HG02852 (cell line): ENCODE measurements around the gene LAMP5.

ENCODE experiments used
- ATAC-seq: cut with Tn5 transposase; IDR thresholded peaks from one replicate; pipeline ENCODE4 v1.9.1; 2021; ENCODE audit warnings: mild to moderate bottlenecking, moderate library complexity; ENCODE audit not compliant: unreplicated experiment

The LAMP5 gene

GRCh38 chr20:9531581-9531980 lies 17.2 kb downstream of the LAMP5 start:
- ATAC-seq: no peak

GRCh38 chr20:9532069-9532838 lies 17.9 kb downstream of the LAMP5 start:
- ATAC-seq: no peak

GRCh38 chr20:9534025-9534424 lies 19.6 kb downstream of the LAMP5 start:
- ATAC-seq: no peak

GRCh38 chr20:9535449-9535848 lies 21.1 kb downstream of the LAMP5 start:
- no peak for ATAC-seq

- ATAC-seq: no peak
These were observed 28.8 kb downstream of the LAMP5 start for GRCh38 chr20:9543214-9543613.

- no peak for ATAC-seq
These were observed 35.9 kb downstream of the LAMP5 start for GRCh38 chr20:9550283-9550682.

- no peak for ATAC-seq
These were observed 36.5 kb downstream of the LAMP5 start for GRCh38 chr20:9550871-9551270.

- ATAC-seq: no peak
These were observed 37.6 kb downstream of the LAMP5 start for GRCh38 chr20:9551808-9552550.

GRCh38 chr20:9555781-9556180 lies 41.4 kb downstream of the LAMP5 start:
- no peak for ATAC-seq

GRCh38 chr20:9557411-9557810 lies 43.0 kb downstream of the LAMP5 start:
- no peak for ATAC-seq

- ATAC-seq: no peak
These were observed 51.6 kb downstream of the LAMP5 start for GRCh38 chr20:9565910-9566550.

- ATAC-seq: no peak
These were observed 52.6 kb downstream of the LAMP5 start for GRCh38 chr20:9566977-9567376.

GRCh38 chr20:9570612-9571011 lies 56.2 kb downstream of the LAMP5 start:
- ATAC-seq: no peak

- no peak for ATAC-seq
These were observed 57.4 kb downstream of the LAMP5 start for GRCh38 chr20:9571783-9572182.

GRCh38 chr20:9572670-9573069 lies 58.3 kb downstream of the LAMP5 start:
- no peak for ATAC-seq

GRCh38 chr20:9573335-9574151 lies 59.2 kb downstream of the LAMP5 start:
- no peak for ATAC-seq

GRCh38 chr20:9574181-9574580 lies 59.8 kb downstream of the LAMP5 start:
- no peak for ATAC-seq

GRCh38 chr20:9574776-9575175 lies 60.4 kb downstream of the LAMP5 start:
- no peak for ATAC-seq

GRCh38 chr20:9575836-9576235 lies 61.4 kb downstream of the LAMP5 start:
- ATAC-seq: no peak

- no peak for ATAC-seq
These were observed 62.3 kb downstream of the LAMP5 start for GRCh38 chr20:9576695-9577094.

- ATAC-seq: no peak
These were observed 63.0 kb downstream of the LAMP5 start for GRCh38 chr20:9577397-9577796.
